Stimulated activated CD4-positive, alpha-beta T cell treated with anti-CD3 and anti-CD28 coated beads, TNF-alpha, amount 100 ng/mL, for 4 hours (primary cell): ENCODE data around the gene PTPN7.

Experiments used
- DNase-seq, 3 experiments: peaks; one replicate each; pipeline ENCODE4 v3.0.0-alpha.2; 2020; ENCODE audit warnings: low read depth in 3 of 3

PTPN7 gene

DNA sequence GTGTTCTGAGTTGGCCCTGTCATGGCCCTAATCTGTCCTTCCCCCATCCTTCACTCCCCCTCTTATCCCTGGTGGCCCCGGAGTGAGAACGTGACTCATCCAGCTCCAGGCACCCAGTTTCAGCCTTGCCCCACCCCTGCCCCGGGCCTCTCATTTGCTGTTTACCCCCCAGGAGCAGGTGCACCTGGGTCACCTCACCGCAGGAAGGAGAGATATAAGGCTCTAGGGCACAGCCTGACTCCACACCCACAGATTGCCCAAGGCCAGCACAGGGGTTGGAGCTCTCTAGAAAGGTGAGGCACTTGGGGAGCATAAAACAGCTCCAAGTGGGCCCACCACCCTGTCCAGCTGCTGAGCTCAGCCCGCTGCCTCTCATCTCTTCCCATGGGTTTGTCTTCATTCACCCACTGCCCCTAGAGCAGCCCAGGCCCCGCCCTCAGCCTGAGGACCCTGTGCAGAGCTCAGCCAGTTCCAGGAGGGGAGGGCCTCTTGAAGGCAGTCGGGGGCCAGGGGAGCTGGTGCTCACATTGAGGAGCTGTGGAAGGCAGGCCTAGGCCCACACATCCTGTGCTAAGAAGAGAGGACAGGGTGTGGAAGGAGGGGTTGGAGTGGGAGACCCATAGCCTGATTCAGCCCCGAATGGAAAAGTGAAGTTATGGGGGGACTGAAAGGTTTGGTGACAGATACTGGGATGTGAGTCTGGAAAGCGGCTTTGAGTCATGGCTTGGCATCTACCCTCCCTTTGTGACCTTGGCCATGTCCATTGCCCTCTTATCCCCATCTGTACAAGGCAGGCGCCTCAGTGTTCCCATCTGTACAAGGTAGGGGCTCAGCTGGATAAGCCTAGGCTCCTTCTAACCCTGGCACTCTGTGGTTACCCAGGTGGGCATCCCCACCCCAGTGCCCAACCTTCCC lies 53.8 kb downstream of the PTPN7 start:
- no peak for DNase-seq

DNA sequence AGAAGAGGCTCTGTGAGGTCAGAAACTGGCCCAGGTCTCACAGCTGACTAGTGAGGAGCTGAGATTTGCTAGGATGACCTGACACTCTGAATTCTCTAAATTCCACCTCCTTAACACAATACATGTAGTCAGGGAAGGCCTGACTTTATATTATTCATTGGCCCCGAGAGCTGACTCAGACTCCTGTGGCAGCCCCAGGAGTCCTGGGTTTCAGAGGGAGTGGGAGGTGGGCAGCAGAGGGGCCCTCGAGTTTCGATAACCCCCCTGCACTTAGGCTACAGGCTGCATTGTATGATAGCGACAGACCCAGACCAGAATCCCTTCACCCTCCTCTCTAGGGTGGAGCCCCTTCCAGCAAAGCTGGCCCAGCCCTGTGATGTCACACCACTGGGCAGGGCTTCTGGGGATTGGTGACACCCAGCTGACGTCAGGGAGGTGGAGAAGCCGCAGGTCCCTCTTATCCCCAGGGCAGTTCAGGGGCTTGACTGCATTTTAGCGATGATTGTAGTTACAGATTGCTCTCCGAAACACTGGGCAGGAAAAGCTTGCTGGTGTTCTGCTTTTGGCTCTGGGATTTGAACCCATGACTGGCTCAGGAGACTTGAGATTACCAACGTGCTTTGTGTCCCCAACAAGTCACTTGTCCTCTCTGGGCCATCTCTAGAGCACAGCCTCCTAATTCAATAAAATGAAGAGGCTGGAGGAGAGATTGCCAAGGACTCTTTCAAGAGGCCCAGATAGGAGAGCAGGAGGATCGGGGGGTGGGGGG lies 54.6 kb downstream of the PTPN7 start:
- no peak for DNase-seq

DNA sequence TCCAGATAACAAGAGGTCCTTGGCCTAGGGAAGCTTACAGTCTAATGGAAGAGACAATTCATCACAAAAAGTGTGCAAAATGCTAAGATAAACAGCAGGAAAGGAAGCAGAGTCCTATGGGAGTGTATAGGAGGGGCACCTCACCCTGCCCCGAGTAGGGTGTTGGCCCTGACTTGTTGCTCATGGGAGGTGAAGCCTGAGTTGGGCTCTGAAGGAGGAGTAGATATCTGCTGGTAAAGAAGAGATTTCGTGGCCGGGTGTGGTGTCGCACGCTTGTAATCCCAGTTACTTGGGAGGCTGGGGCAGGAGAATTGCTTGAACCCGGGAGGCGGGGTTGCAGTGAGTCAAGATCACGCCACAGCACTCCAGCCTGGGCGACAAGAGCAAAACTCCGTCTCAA lies 56.3 kb downstream of the PTPN7 start:
- DNase-seq, result no peak

DNA sequence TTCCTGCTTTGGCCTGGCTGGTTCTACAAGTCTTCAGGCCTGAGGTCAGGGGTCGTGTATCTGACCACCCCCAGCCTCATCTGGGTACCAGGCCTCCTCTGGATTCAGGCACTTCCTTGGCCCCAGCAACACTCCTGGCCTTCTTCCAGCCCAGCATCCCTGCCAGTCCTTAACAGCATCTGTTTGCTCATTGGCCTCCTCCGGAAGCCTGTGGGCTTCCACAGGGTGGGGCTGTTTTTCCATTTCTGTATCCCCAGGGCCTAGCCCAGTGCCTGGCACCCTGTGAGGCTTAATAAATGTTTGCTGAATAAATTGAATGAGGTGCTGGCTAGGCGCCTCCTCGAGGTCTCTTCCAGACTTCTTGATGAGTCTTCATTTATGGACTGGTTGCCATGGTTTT lies 59.2 kb downstream of the PTPN7 start:
- no peak for DNase-seq
